ENCODE results near the gene AFDN. TPM values are rescaled to one million over a fixed set of nuclear protein-coding genes. Genes with fewer than 3 reads are reported as not detected.

AFDN gene
- total RNA-seq, 3 donors from 2014 or later (not counting 1 experiment from before 2014, with no cell fraction given): 6.3 to 9.3 (median 7.9) TPM

DNA sequence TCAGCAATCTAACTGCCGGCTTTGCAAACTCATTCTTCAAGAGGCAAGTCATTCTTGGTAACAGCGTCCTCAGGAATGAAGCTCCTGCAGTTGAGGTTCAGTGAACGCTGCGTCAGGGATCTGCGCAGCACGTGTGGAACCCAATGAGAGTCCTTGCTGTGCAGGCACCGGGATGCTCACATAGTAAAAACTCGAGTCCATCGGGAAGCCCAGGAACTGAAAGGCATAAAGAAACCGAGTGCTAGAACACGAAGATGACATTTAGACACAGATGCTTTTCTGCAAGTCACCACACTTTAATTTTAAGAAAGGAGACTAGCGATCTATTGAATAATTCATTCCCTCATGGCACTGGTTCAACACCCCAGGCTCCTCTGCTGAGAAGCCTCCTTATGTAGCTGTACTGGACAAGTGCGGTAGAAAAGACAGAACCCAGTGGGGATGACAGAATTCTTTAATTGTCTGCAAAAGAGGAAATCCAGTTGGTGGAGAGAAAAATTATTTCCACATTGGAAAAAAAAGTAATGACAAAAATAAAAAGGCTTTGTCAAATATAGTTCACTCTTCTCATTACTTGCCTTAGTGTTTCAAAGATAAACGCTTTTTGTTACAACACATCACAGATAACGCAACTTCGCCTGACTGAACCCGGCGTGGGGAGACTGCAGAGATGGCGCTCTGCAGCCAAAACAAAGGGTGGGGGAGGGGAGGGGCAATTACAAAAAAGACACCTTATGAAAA lies 1.9 kb upstream of the AFDN start:
- Histone ChIP-seq H3K4me3 (ENCODE audit: low read length) (no peak overlapping the region), H3K4me1 (ENCODE audit: control insufficient read depth, insufficient read depth, low read length) (peaks cover 19% of the 10 kb centered on the region), H3K27me3 (ENCODE audit: control insufficient read depth, insufficient read depth, low read length) (peaks cover 26% of the 10 kb centered on the region), H3K9me3 (ENCODE audit: control insufficient read depth, insufficient read depth, low read length) (no peaks in the 10 kb centered on the region), H3K27ac (ENCODE audit: low read length) (no peak overlapping the region), H3K36me3 (ENCODE audit: control insufficient read depth, insufficient read depth, low read length) (no peaks in the 10 kb centered on the region)
- no peaks in the 10 kb centered on the region for H3K9me3 Mint-ChIP-seq
- no peaks in the 10 kb centered on the region for H3K36me3 Mint-ChIP-seq
- H3K27ac Mint-ChIP-seq: no peak overlapping the region
- H3K27me3 Mint-ChIP-seq (ENCODE audit: low read depth in 2 of 2): peaks cover 35 to 41% of the 10 kb centered on the region in 2 donors
- DNase-seq (no peak), ATAC-seq (no peak)
- 75% methylated on average over 13 of the region's 19 CpGs for WGBS (ENCODE audit: insufficient coverage)
- H3K4me1 Mint-ChIP-seq: peaks cover 8 to 21% of the 10 kb centered on the region in 2 donors
- H3K4me3 Mint-ChIP-seq: peak overlapping the region; percentile 56
- no peak for TF ChIP-seq CTCF (IDR thresholded peaks at IDR 0.05)
- intact Hi-C loops (cut with micrococcal nuclease): no loop called here

DNA sequence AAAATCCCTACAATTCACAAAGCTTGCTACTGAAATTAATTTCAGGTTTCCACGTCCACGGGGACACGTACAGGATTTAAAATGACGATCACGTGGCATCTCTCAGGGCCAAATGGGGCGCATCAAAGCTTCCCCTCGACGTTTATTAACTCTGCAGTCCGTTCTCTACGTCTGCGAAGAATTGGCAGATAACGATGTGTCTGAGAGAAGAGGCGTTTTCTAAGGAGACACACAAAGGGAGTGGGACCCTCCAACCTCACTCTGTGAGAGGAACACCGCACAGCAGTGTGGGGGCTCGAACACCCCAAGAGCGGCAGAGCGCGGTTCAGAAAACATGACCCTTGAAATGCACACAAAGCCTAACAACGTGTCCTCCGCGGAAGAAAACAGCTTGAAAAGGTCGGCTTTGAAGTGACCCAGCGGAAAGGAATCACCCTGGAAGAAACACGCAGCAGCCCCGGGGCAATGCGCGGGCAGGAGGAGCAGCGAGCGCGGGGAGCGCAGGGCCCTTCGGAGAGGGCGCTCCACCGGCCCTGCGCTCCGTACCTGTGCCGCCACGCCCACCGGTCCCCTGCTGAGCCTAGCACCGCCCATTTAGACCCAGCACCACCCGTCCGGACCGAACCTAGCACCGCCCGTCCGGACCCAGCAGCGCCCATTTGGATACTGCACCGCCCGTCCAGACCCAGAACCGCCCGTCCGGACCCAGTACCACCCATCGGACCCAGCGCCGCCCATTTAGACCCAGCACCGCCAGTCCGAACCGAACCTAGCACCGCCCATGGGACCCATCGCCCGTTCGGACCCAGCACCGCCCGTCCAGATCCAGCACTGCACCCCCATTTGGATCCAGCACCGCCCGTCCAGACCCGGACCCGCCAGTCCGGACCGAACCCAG lies 1.1 kb upstream of the AFDN start:
- 7% methylated on average over 70 of the region's 70 CpGs for WGBS (ENCODE audit: insufficient coverage)
- no peak overlapping the region for H3K27ac ChIP-seq (ENCODE audit: low read length)
- H3K4me3 ChIP-seq (ENCODE audit: low read length): peak overlapping the region; percentile 48
- peaks cover 8 to 21% of the 10 kb centered on the region in 2 donors for H3K4me1 Mint-ChIP-seq
- H3K36me3 Mint-ChIP-seq: no peaks in the 10 kb centered on the region
- no peaks in the 10 kb centered on the region for H3K36me3 ChIP-seq (ENCODE audit: control insufficient read depth, insufficient read depth, low read length)
- intact Hi-C loops (cut with micrococcal nuclease): no loop called here
- peaks cover 34% of the 10 kb centered on the region for H3K27me3 ChIP-seq (ENCODE audit: control insufficient read depth, insufficient read depth, low read length)
- ATAC-seq: no peak
- TF ChIP-seq CTCF (IDR thresholded peaks at IDR 0.05): no peak
- H3K9me3 ChIP-seq (ENCODE audit: control insufficient read depth, insufficient read depth, low read length): no peaks in the 10 kb centered on the region
- H3K4me3 Mint-ChIP-seq: peak overlapping the region; percentile 84
- H3K9me3 Mint-ChIP-seq: no peaks in the 10 kb centered on the region
- peaks cover 19% of the 10 kb centered on the region for H3K4me1 ChIP-seq (ENCODE audit: control insufficient read depth, insufficient read depth, low read length)
- peaks cover 39 to 44% of the 10 kb centered on the region in 2 donors for H3K27me3 Mint-ChIP-seq (ENCODE audit: low read depth in 2 of 2)
- DNase-seq: peak in 1 of 2 donors; percentile 49
- H3K27ac Mint-ChIP-seq: peak overlapping the region in 1 of 2 donors; percentile 52

- no peak for TF ChIP-seq CTCF (IDR thresholded peaks at IDR 0.05)
- peaks cover 19% of the 10 kb centered on the region for H3K4me1 ChIP-seq (ENCODE audit: control insufficient read depth, insufficient read depth, low read length)
- no peak overlapping the region for H3K27ac ChIP-seq (ENCODE audit: low read length)
- H3K36me3 Mint-ChIP-seq: no peaks in the 10 kb centered on the region
- H3K27ac Mint-ChIP-seq: peak overlapping the region in 1 of 2 donors; percentile 52
- intact Hi-C loops (cut with micrococcal nuclease): no loop called here
- DNase-seq (peak; percentile 58 to 78), ATAC-seq (peak; percentile 90 to 93 (median 93))
- H3K4me3 Mint-ChIP-seq: peak overlapping the region; percentile 84
- H3K27me3 ChIP-seq (ENCODE audit: control insufficient read depth, insufficient read depth, low read length): peaks cover 36% of the 10 kb centered on the region
- H3K27me3 Mint-ChIP-seq (ENCODE audit: low read depth in 2 of 2): peaks cover 41 to 52% of the 10 kb centered on the region in 2 donors
- 2% methylated on average over 90 of the region's 90 CpGs for WGBS (ENCODE audit: insufficient coverage)
- H3K36me3 ChIP-seq (ENCODE audit: control insufficient read depth, insufficient read depth, low read length): no peaks in the 10 kb centered on the region
- peak overlapping the region; percentile 48 for H3K4me3 ChIP-seq (ENCODE audit: low read length)
- H3K4me1 Mint-ChIP-seq: peaks cover 8 to 21% of the 10 kb centered on the region in 2 donors
- H3K9me3 Mint-ChIP-seq: no peaks in the 10 kb centered on the region
- no peaks in the 10 kb centered on the region for H3K9me3 ChIP-seq (ENCODE audit: control insufficient read depth, insufficient read depth, low read length)
These were observed 348 bp upstream of the AFDN start for GRCh38 chr6:167826230-167826895.

Data from natural killer cell (primary cell).